HEK293 (cell line): ENCODE results near the gene STARD8.
A peak's percentile ranks its signal among the peaks of the same experiment; 100 is the strongest.
"Not testable (repeated sequence)": the region's sequence is repeated elsewhere in the genome, so short reads cannot be mapped to it uniquely, and the experiment has no call there.

ENCODE experiments used
- CTCF ChIA-PET: fragments of 350-600 bp; formaldehyde crosslinking; extraction: SDS; loops from one replicate; lab custom pipeline; 2021; ENCODE audit warnings: antibody characterized with exemption; lab: Yijun Ruan, JAX
- POLR2A ChIA-PET: fragments of 300-600 bp; formaldehyde crosslinking; extraction: SDS; loops from one replicate; lab custom pipeline; 2020; ENCODE audit warnings: antibody characterized with exemption, inconsistent platforms; lab: Yijun Ruan, JAX
- H3K27ac ChIP-seq: fragments of 200-500 bp; sonication (Bioruptor generic); 2 replicates; pipeline ENCODE4 v1.5.1; 2014; ENCODE audit warnings: low read depth, low read length, control low read depth, inconsistent platforms; ENCODE audit errors: extremely low read depth
- H3K36me3 ChIP-seq, 2 experiments: fragments of 200-500 bp in 1 of 2; sonication (Bioruptor generic) in 1 of 2; 1 replicate in 1 of 2; 2 replicates in 1 of 2; pipeline ENCODE4 v1.5.1; 2014 to 2017; ENCODE audit warnings: inconsistent platforms in 2 of 2, low read length in 2 of 2; ENCODE audit not compliant: control insufficient read depth in 2 of 2, insufficient read depth in 1 of 2
- H3K4me1 ChIP-seq: fragments of 200-500 bp; sonication (Bioruptor generic); 2 replicates; pipeline ENCODE4 v1.5.1; 2014; ENCODE audit warnings: mild to moderate bottlenecking, low read length, inconsistent platforms; ENCODE audit not compliant: control insufficient read depth, insufficient read depth
- H3K4me3 ChIP-seq: 2 replicates; pipeline ENCODE4 v1.5.1; 2011; ENCODE audit warnings: low read depth, mild to moderate bottlenecking, control low read depth, low read length, moderate library complexity
- H3K9me3 ChIP-seq: fragments of 200-500 bp; sonication (Bioruptor generic); 2 replicates; pipeline ENCODE4 v1.5.1; 2014; ENCODE audit warnings: low read depth, low read length, inconsistent platforms; ENCODE audit not compliant: control insufficient read depth, insufficient read depth
- EGR2 ChIP-seq: fragments of 450-650 bp; formaldehyde crosslinking; IDR thresholded peaks from 2 replicates; pipeline ENCODE4 v1.5.1; 2016; ENCODE audit warnings: low read depth, missing biosample characterization, missing genetic modification characterization
- KLF7 ChIP-seq: fragments of 450-650 bp; formaldehyde crosslinking; IDR thresholded peaks from 2 replicates; pipeline ENCODE4 v1.5.1; 2016; ENCODE audit warnings: missing biosample characterization, missing genetic modification characterization, borderline replicate concordance
- KLF9 ChIP-seq: fragments of 450-650 bp; formaldehyde crosslinking; IDR thresholded peaks from 2 replicates; pipeline ENCODE4 v1.5.1; 2016; ENCODE audit warnings: missing biosample characterization, missing genetic modification characterization, low read depth
- PATZ1 ChIP-seq: fragments of 450-650 bp; formaldehyde crosslinking; IDR thresholded peaks from 2 replicates; pipeline ENCODE4 v1.5.1; 2016; ENCODE audit warnings: missing biosample characterization, missing genetic modification characterization
- PRDM10 ChIP-seq: fragments of 450-650 bp; formaldehyde crosslinking; IDR thresholded peaks from 2 replicates; pipeline ENCODE4 v1.5.1; 2016; ENCODE audit warnings: missing biosample characterization, missing genetic modification characterization
- ZBTB20 ChIP-seq: fragments of 450-650 bp; formaldehyde crosslinking; IDR thresholded peaks from 2 replicates; pipeline ENCODE4 v1.5.1; 2016; ENCODE audit warnings: missing biosample characterization, missing genetic modification characterization
- ZFHX2 ChIP-seq: fragments of 450-650 bp; formaldehyde crosslinking; conservative IDR thresholded peaks from 2 replicates; pipeline ENCODE4 v1.5.1; 2016; ENCODE audit warnings: missing biosample characterization, missing genetic modification characterization
- ZNF211 ChIP-seq: fragments of 450-650 bp; formaldehyde crosslinking; IDR thresholded peaks from 2 replicates; pipeline ENCODE4 v1.5.1; 2016; ENCODE audit warnings: low read depth, missing biosample characterization, missing genetic modification characterization
- ZNF366 ChIP-seq: fragments of 450-650 bp; formaldehyde crosslinking; conservative IDR thresholded peaks from 2 replicates; pipeline ENCODE4 v1.5.1; 2016; ENCODE audit warnings: missing biosample characterization, missing genetic modification characterization
- ZNF624 ChIP-seq: fragments of 450-650 bp; formaldehyde crosslinking; IDR thresholded peaks from 2 replicates; pipeline ENCODE4 v1.5.1; 2017; ENCODE audit warnings: missing biosample characterization, missing genetic modification characterization
- ZNF692 ChIP-seq: fragments of 450-650 bp; formaldehyde crosslinking; IDR thresholded peaks from 2 replicates; pipeline ENCODE4 v1.5.1; 2016; ENCODE audit warnings: missing biosample characterization, missing genetic modification characterization
- ZNF76 ChIP-seq: fragments of 450-650 bp; formaldehyde crosslinking; IDR thresholded peaks from 2 replicates; pipeline ENCODE4; 2016; ENCODE audit warnings: low read depth, missing biosample characterization, missing genetic modification characterization, borderline replicate concordance
- TF ChIP-seq, protein P1 (sequence below): fragments of 450-650 bp; formaldehyde crosslinking; IDR thresholded peaks from 2 replicates; pipeline ENCODE4 v1.5.1; 2016; ENCODE audit warnings: missing biosample characterization, missing genetic modification characterization

STARD8 gene

GRCh38 chrX:68686097-68686977, 38.9 kb downstream of the STARD8 start (continued):
- TF ChIP-seq PATZ1 (tag by site-specific recombination) (peak; percentile 49; the same call in 1 of the 2 replicates), PRDM10 (tag by site-specific recombination) (peak; percentile 86), KLF9 (tag by site-specific recombination) (peak; percentile 17; the same call in 1 of the 2 replicates), ZNF692 (tag by site-specific recombination) (peak; percentile 28; the same call in 1 of the 2 replicates), KLF7 (no peak), ZBTB20 (tag by site-specific recombination) (peak; percentile 56), ZNF76 (peak; percentile 49; the same call in 1 of the 2 replicates), ZNF211 (no peak), ZFHX2 (peak; percentile 85), EGR2 (tag by site-specific recombination) (peak; percentile 85), ZNF366 (tag by site-specific recombination) (0 out of 2 replicates have a peak, but pooled peaks have one; percentile 43), ZNF624 (tag by site-specific recombination) (no peak)
- TF ChIP-seq, protein P1, sequence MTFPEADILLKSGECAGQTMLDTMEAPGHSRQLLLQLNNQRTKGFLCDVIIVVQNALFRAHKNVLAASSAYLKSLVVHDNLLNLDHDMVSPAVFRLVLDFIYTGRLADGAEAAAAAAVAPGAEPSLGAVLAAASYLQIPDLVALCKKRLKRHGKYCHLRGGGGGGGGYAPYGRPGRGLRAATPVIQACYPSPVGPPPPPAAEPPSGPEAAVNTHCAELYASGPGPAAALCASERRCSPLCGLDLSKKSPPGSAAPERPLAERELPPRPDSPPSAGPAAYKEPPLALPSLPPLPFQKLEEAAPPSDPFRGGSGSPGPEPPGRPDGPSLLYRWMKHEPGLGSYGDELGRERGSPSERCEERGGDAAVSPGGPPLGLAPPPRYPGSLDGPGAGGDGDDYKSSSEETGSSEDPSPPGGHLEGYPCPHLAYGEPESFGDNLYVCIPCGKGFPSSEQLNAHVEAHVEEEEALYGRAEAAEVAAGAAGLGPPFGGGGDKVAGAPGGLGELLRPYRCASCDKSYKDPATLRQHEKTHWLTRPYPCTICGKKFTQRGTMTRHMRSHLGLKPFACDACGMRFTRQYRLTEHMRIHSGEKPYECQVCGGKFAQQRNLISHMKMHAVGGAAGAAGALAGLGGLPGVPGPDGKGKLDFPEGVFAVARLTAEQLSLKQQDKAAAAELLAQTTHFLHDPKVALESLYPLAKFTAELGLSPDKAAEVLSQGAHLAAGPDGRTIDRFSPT (tag by site-specific recombination): peak; percentile 64

DNA sequence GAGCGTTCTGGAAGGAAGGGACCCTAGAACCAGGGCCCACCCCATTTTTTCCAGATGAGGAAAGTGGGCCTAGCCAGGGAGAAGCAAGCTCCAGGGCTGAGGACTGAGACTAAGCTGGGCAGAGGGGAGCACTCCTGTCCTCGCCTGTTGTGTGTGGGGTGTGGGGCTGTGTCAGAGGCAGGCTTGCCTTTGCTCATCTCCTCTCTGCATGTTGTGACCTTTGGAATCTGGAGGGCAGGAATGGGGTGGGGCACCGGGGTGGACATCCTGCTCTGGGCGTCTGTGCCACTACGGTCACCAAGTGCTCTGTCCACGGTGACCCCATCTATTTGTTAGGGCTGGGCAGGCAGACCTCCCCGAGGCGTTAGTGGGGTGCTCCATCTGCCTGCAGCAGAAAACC, 41.5 kb downstream of the STARD8 start:
- H3K4me1 ChIP-seq, H3K36me3 ChIP-seq, H3K27ac ChIP-seq, H3K4me3 ChIP-seq, H3K9me3 ChIP-seq, CTCF ChIA-PET, POLR2A ChIA-PET: not testable (repeated sequence)
